Esophagus muscularis mucosa (tissue), 4 donors: ENCODE results near the gene SERPINA10. TPM values are rescaled to one million over a fixed set of nuclear protein-coding genes. Genes with fewer than 3 reads are reported as not detected.

Experiments
- DNase-seq: peaks from one replicate; pipeline ENCODE4 v3.0.0-alpha.2; 2017; ENCODE audit errors: extremely low spot score
- H3K27ac ChIP-seq, 4 donors: fragments of 200-600 bp; sonication (generic); replicated peaks in 1 of 4; 1 replicate in 3 of 4; 2 replicates in 1 of 4; pipeline ENCODE4 v1.5.1; 2016 to 2019; ENCODE audit warnings: mild to moderate bottlenecking in 1 of 4
- H3K27me3 ChIP-seq, 4 donors: fragments of 200-600 bp; sonication (generic); one replicate each; pipeline versions ENCODE4 v1.5.1 to v1.6.0; 2016 to 2019
- H3K36me3 ChIP-seq, 4 donors: fragments of 200-600 bp; sonication (generic); one replicate each; pipeline ENCODE4 v1.5.1; 2016 to 2019
- H3K4me1 ChIP-seq, 4 donors: fragments of 200-600 bp; sonication (generic); one replicate each; pipeline ENCODE4 v1.5.1; 2016 to 2019
- H3K4me3 ChIP-seq, 4 donors: fragments of 200-600 bp; sonication (generic); 1 replicate in 2 of 4; 2 replicates in 2 of 4; pipeline ENCODE4 v1.5.1; 2016 to 2019; ENCODE audit warnings: mild to moderate bottlenecking in 4 of 4, moderate library complexity in 1 of 4
- H3K9me3 ChIP-seq, 4 donors: fragments of 200-600 bp; sonication (generic); 1 replicate in 3 of 4; 2 replicates in 1 of 4; pipeline ENCODE4 v1.5.1; 2016 to 2019
- CTCF ChIP-seq, 3 experiments: fragments of 200-600 bp in 2 of 3; fragments of 450-650 bp in 1 of 3; sonication (generic) in 2 of 3; IDR thresholded peaks; one replicate each; pipeline ENCODE4 v1.5.1; 2017 to 2019; ENCODE audit warnings: antibody characterized with exemption in 3 of 3, mild to moderate bottlenecking in 2 of 3, moderate library complexity in 1 of 3
- EP300 ChIP-seq: sonication (generic); formaldehyde crosslinking; IDR thresholded peaks from one replicate; pipeline ENCODE4 v1.6.1; 2017; ENCODE audit warnings: antibody characterized with exemption
- POLR2A ChIP-seq: fragments of 450-650 bp; IDR thresholded peaks from one replicate; pipeline ENCODE4 v1.6.1; 2017; ENCODE audit warnings: antibody characterized with exemption, moderate library complexity, mild to moderate bottlenecking, low read depth
- POLR2AphosphoS5 ChIP-seq, 2 donors: sonication (generic); formaldehyde crosslinking; IDR thresholded peaks; one replicate each; pipeline ENCODE4 v1.6.1; 2017; ENCODE audit warnings: antibody characterized with exemption in 2 of 2
- intact Hi-C: fragments of 100-400 bp; cut with DNase I; formaldehyde crosslinking; loops from one replicate; pipeline ENCODE4 v1.15.1; 2023
- total RNA-seq, 4 donors: library from RNA; depleted of rRNA; stranded (reverse); fragments of >200 nt; gene quantifications; one replicate each; pipeline versions ENCODE4 v1.1.0 to v1.2.1, GENCODE V29; 2016

Gene SERPINA10
- total RNA-seq, 4 donors from 2014 or later = not detected

DNA sequence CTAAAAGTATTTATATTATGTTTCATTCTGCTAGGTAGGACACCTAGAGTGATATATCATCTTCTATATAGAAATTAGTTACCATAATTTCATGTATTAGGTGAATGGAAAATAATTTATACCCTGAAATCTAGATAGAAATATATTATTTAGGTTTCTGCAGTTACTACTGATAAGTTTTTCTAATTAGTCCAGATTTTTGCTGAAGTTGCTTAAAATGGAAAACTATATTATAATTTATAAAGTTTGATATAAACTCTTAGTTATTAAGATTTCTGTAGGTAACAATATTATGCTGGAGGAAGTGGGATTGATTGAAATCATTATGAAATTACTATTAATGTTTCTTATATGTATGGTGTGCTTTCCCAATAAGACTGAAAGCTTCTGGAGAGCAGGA is 56.0 kb downstream of the SERPINA10 start:
- intact Hi-C loops = no loop called here
- H3K36me3 ChIP-seq = no peaks in the 10 kb centered on the region
- H3K27ac ChIP-seq = no peak overlapping the region
- no peaks in the 10 kb centered on the region for H3K27me3 ChIP-seq
- H3K4me3 ChIP-seq = no peak overlapping the region
- H3K4me1 ChIP-seq = no peaks in the 10 kb centered on the region
- TF ChIP-seq POLR2AphosphoS5 (IDR thresholded peaks at IDR 0.05) = no peak
- TF ChIP-seq POLR2A = no peak
- no peak for TF ChIP-seq CTCF (IDR thresholded peaks at IDR 0.05)
- TF ChIP-seq EP300 = no peak
- no peak for DNase-seq
- H3K9me3 ChIP-seq = no peaks in the 10 kb centered on the region

Other genes starting within 250 kb of the SERPINA10 start
- 100 to 1,000 TPM; 142 to 215 (median 176) TPM for gene DDX24, start 212.1 kb downstream of the SERPINA10 start, total RNA-seq
- gene IFI27L1, start 212.0 kb downstream of the SERPINA10 start, total RNA-seq = 10 to 100 TPM in 1 of 4 donors, 1 to 10 TPM in 3; 5.8 to 12.9 (median 6.4) TPM
- 100 to 1,000 TPM in 3 of 4 donors, 10 to 100 TPM in 1; 88.0 to 293 (median 180) TPM for gene IFI27, start 182.5 kb downstream of the SERPINA10 start, total RNA-seq
- gene IFI27L2, start 163.7 kb downstream of the SERPINA10 start, total RNA-seq = 10 to 100 TPM; 38.8 to 83.9 (median 64.7) TPM
- gene PPP4R4, start 118.9 kb downstream of the SERPINA10 start, total RNA-seq = under 1 TPM in 3 of 4 donors, not detected in 1; 0.19 to 0.83 (median 0.34) TPM
- not detected for gene SERPINA6, start 30.1 kb upstream of the SERPINA10 start, total RNA-seq
- not detected for gene SERPINA2, start 73.4 kb upstream of the SERPINA10 start, total RNA-seq
- 10 to 100 TPM in 1 of 4 donors, 1 to 10 TPM in 3; 1.7 to 20.2 (median 2.2) TPM for gene SERPINA1, start 95.3 kb upstream of the SERPINA10 start, total RNA-seq
- not detected for gene SERPINA11, start 159.5 kb upstream of the SERPINA10 start, total RNA-seq
- gene SERPINA9, start 182.9 kb upstream of the SERPINA10 start, total RNA-seq = not detected
- gene SERPINA12, start 216.2 kb upstream of the SERPINA10 start, total RNA-seq = not detected